Esophagus squamous epithelium (tissue), 4 donors: ENCODE data around the gene CTNND2.

Experiments used
- POLR2A ChIP-seq, 4 donors: fragments of 450-650 bp; IDR thresholded peaks; one replicate each; pipeline ENCODE4 v1.6.1; 2017; ENCODE audit warnings: antibody characterized with exemption in 4 of 4, mild to moderate bottlenecking in 4 of 4, moderate library complexity in 3 of 4
- TF ChIP-seq, protein P1 (sequence below), 6 experiments: fragments of 450-650 bp in 4 of 6; fragments of 200-600 bp in 2 of 6; sonication (generic) in 2 of 6; IDR thresholded peaks; one replicate each; pipeline ENCODE4 v1.5.1; 2016 to 2019; ENCODE audit warnings: antibody characterized with exemption in 6 of 6, mild to moderate bottlenecking in 4 of 6, moderate library complexity in 4 of 6

- TF ChIP-seq, protein P1, sequence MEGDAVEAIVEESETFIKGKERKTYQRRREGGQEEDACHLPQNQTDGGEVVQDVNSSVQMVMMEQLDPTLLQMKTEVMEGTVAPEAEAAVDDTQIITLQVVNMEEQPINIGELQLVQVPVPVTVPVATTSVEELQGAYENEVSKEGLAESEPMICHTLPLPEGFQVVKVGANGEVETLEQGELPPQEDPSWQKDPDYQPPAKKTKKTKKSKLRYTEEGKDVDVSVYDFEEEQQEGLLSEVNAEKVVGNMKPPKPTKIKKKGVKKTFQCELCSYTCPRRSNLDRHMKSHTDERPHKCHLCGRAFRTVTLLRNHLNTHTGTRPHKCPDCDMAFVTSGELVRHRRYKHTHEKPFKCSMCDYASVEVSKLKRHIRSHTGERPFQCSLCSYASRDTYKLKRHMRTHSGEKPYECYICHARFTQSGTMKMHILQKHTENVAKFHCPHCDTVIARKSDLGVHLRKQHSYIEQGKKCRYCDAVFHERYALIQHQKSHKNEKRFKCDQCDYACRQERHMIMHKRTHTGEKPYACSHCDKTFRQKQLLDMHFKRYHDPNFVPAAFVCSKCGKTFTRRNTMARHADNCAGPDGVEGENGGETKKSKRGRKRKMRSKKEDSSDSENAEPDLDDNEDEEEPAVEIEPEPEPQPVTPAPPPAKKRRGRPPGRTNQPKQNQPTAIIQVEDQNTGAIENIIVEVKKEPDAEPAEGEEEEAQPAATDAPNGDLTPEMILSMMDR (IDR thresholded peaks at IDR 0.05), result no peak
- TF ChIP-seq POLR2A (IDR thresholded peaks at IDR 0.05), result no peak
These were observed 890.5 kb downstream of the CTNND2 start for GRCh38 chr5:11013793-11014192.
